Karpas-422 (cell line): Measurements from ENCODE around the gene WNK2. TPM values are rescaled to one million over a fixed set of nuclear protein-coding genes. Genes with fewer than 3 reads are reported as not detected.
A peak's percentile ranks its signal among the peaks of the same experiment; 100 is the strongest.
"Not testable (repeated sequence)": the region's sequence is repeated elsewhere in the genome, so short reads cannot be mapped to it uniquely, and the experiment has no call there.

ENCODE experiments used
- DNase-seq: peaks from one replicate; pipeline ENCODE4 v3.0.0-alpha.2; 2015
- H2AFZ ChIP-seq: fragments of 200-600 bp; sonication (generic); 2 replicates; pipeline ENCODE4 v1.6.1; 2014; ENCODE audit warnings: antibody characterized with exemption, low read length, mixed read lengths
- H3K27ac ChIP-seq: fragments of 200-600 bp; sonication (generic); 2 replicates; pipeline ENCODE4 v1.5.1; 2014; ENCODE audit warnings: mild to moderate bottlenecking, low read length, moderate library complexity
- H3K27me3 ChIP-seq: fragments of 200-600 bp; sonication (generic); 2 replicates; pipeline ENCODE4 v1.6.1; 2014; ENCODE audit warnings: low read length, mixed read lengths
- H3K36me3 ChIP-seq: fragments of 200-600 bp; sonication (generic); 2 replicates; pipeline ENCODE4 v1.6.1; 2014; ENCODE audit warnings: low read length, mixed read lengths; ENCODE audit not compliant: insufficient read depth
- H3K4me1 ChIP-seq: fragments of 200-600 bp; sonication (generic); 2 replicates; pipeline ENCODE4 v1.6.1; 2014; ENCODE audit warnings: mild to moderate bottlenecking, low read length, mixed read lengths
- H3K4me2 ChIP-seq: fragments of 200-600 bp; sonication (generic); 2 replicates; pipeline ENCODE4 v1.6.1; 2014; ENCODE audit warnings: low read length, low read depth, mild to moderate bottlenecking; ENCODE audit not compliant: poor library complexity, severe bottlenecking
- H3K4me3 ChIP-seq: fragments of 200-600 bp; sonication (generic); 2 replicates; pipeline ENCODE4 v1.5.1; 2014; ENCODE audit warnings: mild to moderate bottlenecking, antibody characterized with exemption, low read length, mixed read lengths
- H3K79me2 ChIP-seq: fragments of 200-600 bp; sonication (generic); 2 replicates; pipeline ENCODE4 v1.6.1; 2014; ENCODE audit warnings: mild to moderate bottlenecking, low read length, mixed read lengths
- H3K9ac ChIP-seq: fragments of 200-600 bp; sonication (generic); 2 replicates; pipeline ENCODE4 v1.6.0; 2014; ENCODE audit warnings: low read length
- H3K9me2 ChIP-seq: fragments of 200-600 bp; sonication (generic), shearing (Covaris generic); replicated peaks from 2 replicates; pipeline ENCODE4 v1.6.0; 2014; ENCODE audit warnings: mild to moderate bottlenecking, low read length, moderate library complexity; ENCODE audit not compliant: insufficient read depth
- H3K9me3 ChIP-seq: fragments of 300-700, 200-600 bp; sonication (generic); 2 replicates; pipeline ENCODE4 v1.6.1; 2014; ENCODE audit warnings: low read length, mixed read lengths
- H4K20me1 ChIP-seq: fragments of 200-600 bp; sonication (generic); 2 replicates; pipeline ENCODE4 v1.6.1; 2014; ENCODE audit warnings: mild to moderate bottlenecking, antibody characterized with exemption, low read length, low read depth; ENCODE audit not compliant: insufficient read depth
- total RNA-seq: library from RNA; depleted of rRNA; stranded (reverse); fragments of >200 nt; shearing (Covaris generic); gene quantifications from 2 replicates; pipeline ENCODE4 v1.2.3, GENCODE V29; 2014; ENCODE audit warnings: low replicate concordance

WNK2 gene
- total RNA-seq, 1 experiment from 2014 or later, result not detected

GRCh38 chr9:93355827-93356226 lies 171.9 kb downstream of the WNK2 start:
- no peak overlapping the region for H2AFZ ChIP-seq
- no peaks in the 10 kb centered on the region for H3K9me3 ChIP-seq
- no peaks in the 10 kb centered on the region for H3K79me2 ChIP-seq
- H3K4me2 ChIP-seq, result no peak overlapping the region
- H3K4me3 ChIP-seq, result no peak overlapping the region
- H4K20me1 ChIP-seq, result no peaks in the 10 kb centered on the region
- H3K4me1 ChIP-seq, result no peaks in the 10 kb centered on the region
- no peaks in the 10 kb centered on the region for H3K9me2 ChIP-seq
- H3K9ac ChIP-seq, result no peak overlapping the region
- peak; percentile 27 for DNase-seq
- H3K27me3 ChIP-seq, result no peaks in the 10 kb centered on the region
- no peaks in the 10 kb centered on the region for H3K36me3 ChIP-seq
- H3K27ac ChIP-seq, result no peak overlapping the region

DNA sequence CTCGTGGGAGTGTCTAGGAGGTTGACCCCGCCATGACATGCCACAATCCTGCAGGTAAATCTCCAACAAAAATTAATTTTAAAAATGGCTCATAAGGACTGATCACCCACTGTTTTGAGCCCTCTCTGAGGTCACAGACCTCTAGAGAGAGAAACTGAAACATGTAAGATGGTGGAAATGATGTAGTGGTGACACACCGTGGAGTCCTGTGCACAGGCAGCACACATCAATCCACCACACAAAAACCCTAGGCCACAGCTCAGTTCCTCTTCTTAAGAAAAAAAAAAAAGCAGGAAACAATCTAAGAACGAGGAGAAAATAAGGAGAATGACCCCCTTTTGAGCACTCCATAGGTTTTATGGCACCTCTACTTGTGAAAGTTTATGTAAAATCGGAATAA lies 173.7 kb downstream of the WNK2 start:
- Histone ChIP-seq H3K9me3 (0 out of 2 replicates have a peak, but pooled peaks cover 7% of the 10 kb centered on the region), H4K20me1 (no peaks in the 10 kb centered on the region), H3K36me3 (no peaks in the 10 kb centered on the region), H2AFZ (no peak overlapping the region), H3K27ac (no peak overlapping the region), H3K4me1 (no peaks in the 10 kb centered on the region), H3K27me3 (no peaks in the 10 kb centered on the region), H3K4me2 (no peak overlapping the region), H3K79me2 (no peaks in the 10 kb centered on the region), H3K9me2 (no peaks in the 10 kb centered on the region), H3K9ac (no peak overlapping the region), H3K4me3 (no peak overlapping the region)
- no peak for DNase-seq

GRCh38 chr9:93359907-93360306 lies 176.0 kb downstream of the WNK2 start:
- not testable (repeated sequence) for H3K36me3 ChIP-seq, H2AFZ ChIP-seq, H3K9me3 ChIP-seq, H3K9me2 ChIP-seq, H3K27ac ChIP-seq, DNase-seq, H4K20me1 ChIP-seq, H3K9ac ChIP-seq, H3K4me3 ChIP-seq, H3K27me3 ChIP-seq, H3K4me2 ChIP-seq, H3K4me1 ChIP-seq, H3K79me2 ChIP-seq

GRCh38 chr9:93361995-93362394 lies 178.1 kb downstream of the WNK2 start:
- no peak overlapping the region for H2AFZ ChIP-seq
- H3K27me3 ChIP-seq, result no peaks in the 10 kb centered on the region
- peaks cover 9% of the 10 kb centered on the region for H3K4me1 ChIP-seq
- H3K9me2 ChIP-seq, result no peaks in the 10 kb centered on the region
- DNase-seq, result no peak
- H3K79me2 ChIP-seq, result no peaks in the 10 kb centered on the region
- no peak overlapping the region for H3K27ac ChIP-seq
- no peak overlapping the region for H3K4me3 ChIP-seq
- H4K20me1 ChIP-seq, result no peaks in the 10 kb centered on the region
- 0 out of 2 replicates have a peak, but pooled peaks cover 7% of the 10 kb centered on the region for H3K9me3 ChIP-seq
- H3K9ac ChIP-seq, result no peak overlapping the region
- no peak overlapping the region for H3K4me2 ChIP-seq
- H3K36me3 ChIP-seq, result no peaks in the 10 kb centered on the region

- Histone ChIP-seq H3K27me3 (no peaks in the 10 kb centered on the region), H3K79me2 (no peaks in the 10 kb centered on the region)
Measured at GRCh38 chr9:93364734-93365426, 180.9 kb downstream of the WNK2 start.

DNA sequence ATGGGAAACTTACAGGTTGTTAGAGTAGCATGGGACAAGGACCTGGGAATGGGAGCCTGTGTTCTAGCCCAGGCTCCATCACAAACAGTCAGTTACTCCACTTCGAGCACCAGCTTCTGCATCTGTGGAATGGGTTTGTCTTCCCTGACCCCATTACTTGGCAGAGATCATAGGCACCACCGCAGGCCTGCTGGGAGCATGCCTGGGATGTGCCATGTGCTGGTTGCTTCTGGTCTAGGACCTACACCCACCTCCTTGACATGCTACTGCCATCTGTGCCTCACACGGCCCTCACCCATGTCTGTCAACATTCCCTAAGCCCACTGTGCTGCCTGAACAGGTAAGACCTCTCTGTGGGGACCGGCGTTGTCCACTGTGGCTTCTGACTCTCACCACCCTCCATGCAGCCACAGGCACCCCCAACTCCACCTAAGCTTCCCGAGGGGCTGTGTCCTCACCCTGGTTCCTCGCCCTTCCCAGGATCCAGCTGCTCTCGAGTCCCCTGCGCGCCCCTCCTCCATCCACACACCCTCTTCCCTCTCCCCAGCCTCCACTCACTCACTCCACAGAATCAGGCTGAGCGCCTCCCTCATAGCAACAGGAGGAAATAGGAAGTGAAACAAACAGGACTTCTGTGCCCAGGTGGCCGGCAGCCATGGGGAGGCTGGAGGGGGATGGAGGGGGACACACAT lies 181.6 kb downstream of the WNK2 start:
- Histone ChIP-seq H3K4me1 (peaks cover 9% of the 10 kb centered on the region), H3K27me3 (no peaks in the 10 kb centered on the region), H3K79me2 (no peaks in the 10 kb centered on the region), H3K36me3 (no peaks in the 10 kb centered on the region), H3K4me3 (no peak overlapping the region), H3K9me3 (0 out of 2 replicates have a peak, but pooled peaks cover 7% of the 10 kb centered on the region), H3K9ac (no peak overlapping the region), H4K20me1 (no peaks in the 10 kb centered on the region), H2AFZ (no peak overlapping the region), H3K4me2 (no peak overlapping the region), H3K9me2 (no peaks in the 10 kb centered on the region), H3K27ac (no peak overlapping the region)
- no peak for DNase-seq

More at GRCh38 chr9:93364734-93365426, 180.9 kb downstream of the WNK2 start:
- H2AFZ ChIP-seq, result no peak overlapping the region
- no peaks in the 10 kb centered on the region for H4K20me1 ChIP-seq
- no peak overlapping the region for H3K4me3 ChIP-seq
- no peak overlapping the region for H3K27ac ChIP-seq
- H3K9ac ChIP-seq, result no peak overlapping the region
- H3K4me1 ChIP-seq, result peaks cover 9% of the 10 kb centered on the region
- H3K9me3 ChIP-seq, result 0 out of 2 replicates have a peak, but pooled peaks cover 7% of the 10 kb centered on the region
- no peak for DNase-seq
- no peak overlapping the region for H3K4me2 ChIP-seq
- no peaks in the 10 kb centered on the region for H3K36me3 ChIP-seq
- no peaks in the 10 kb centered on the region for H3K9me2 ChIP-seq

DNA sequence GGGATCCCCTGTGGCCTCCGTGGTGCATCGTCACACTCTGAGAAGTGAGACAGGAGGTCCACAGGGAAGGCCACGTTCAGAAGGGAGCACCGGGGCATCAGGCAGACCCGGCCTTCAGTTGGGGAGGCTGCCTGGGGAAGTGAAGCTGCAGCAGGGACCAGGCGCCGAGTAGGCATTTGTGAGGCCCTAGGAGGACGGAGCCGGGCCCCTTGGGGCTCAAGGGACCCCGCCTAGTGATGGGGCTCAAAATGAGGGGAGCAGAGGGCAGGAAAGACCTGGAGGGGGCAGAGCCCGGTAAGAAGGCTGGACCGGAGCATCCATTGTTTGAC lies 182.1 kb downstream of the WNK2 start:
- peak overlapping the region; percentile 7 for H3K4me2 ChIP-seq

GRCh38 chr9:93366486-93366885 lies 182.5 kb downstream of the WNK2 start:
- not testable (repeated sequence) for H3K36me3 ChIP-seq, DNase-seq, H3K27ac ChIP-seq, H3K27me3 ChIP-seq, H3K4me1 ChIP-seq, H3K79me2 ChIP-seq, H4K20me1 ChIP-seq, H3K9me2 ChIP-seq, H2AFZ ChIP-seq, H3K4me3 ChIP-seq, H3K9me3 ChIP-seq
- peak overlapping the region; percentile 17; the same call in 1 of the 2 replicates for H3K9ac ChIP-seq
- H3K4me2 ChIP-seq, result peak overlapping the region; percentile 7

More for the DNA sequence above, 182.1 kb downstream of the WNK2 start:
- H3K79me2 ChIP-seq, result no peaks in the 10 kb centered on the region
- peak overlapping the region; percentile 17; the same call in 1 of the 2 replicates for H3K9ac ChIP-seq
- peak; percentile 54 for DNase-seq
- H3K4me3 ChIP-seq, result no peak overlapping the region
- 0 out of 2 replicates have a peak, but pooled peaks cover 7% of the 10 kb centered on the region for H3K9me3 ChIP-seq
- no peaks in the 10 kb centered on the region for H3K36me3 ChIP-seq
- H2AFZ ChIP-seq, result no peak overlapping the region
- no peaks in the 10 kb centered on the region for H4K20me1 ChIP-seq
- no peaks in the 10 kb centered on the region for H3K9me2 ChIP-seq
- H3K4me1 ChIP-seq, result peaks cover 9% of the 10 kb centered on the region
- H3K27ac ChIP-seq, result no peak overlapping the region
- no peaks in the 10 kb centered on the region for H3K27me3 ChIP-seq
